ENCODE results near the gene TNXB.

GRCh38 chr6:32154514-32155161, 45.5 kb upstream of the TNXB start:
- TF ChIP-seq CTCF (conservative IDR thresholded peaks at IDR 0.05; ENCODE audit: low read depth, low read length) = peak; percentile 56
- no peak for TF ChIP-seq MAFK (IDR thresholded peaks at IDR 0.05; ENCODE audit: low read depth, low read length)
- TF ChIP-seq POLR2A (IDR thresholded peaks at IDR 0.05; ENCODE audit: low read depth, low read length) = no peak
- TF ChIP-seq FOS (IDR thresholded peaks at IDR 0.05; ENCODE audit: low read depth, low read length) = no peak
- TF ChIP-seq, protein P1, sequence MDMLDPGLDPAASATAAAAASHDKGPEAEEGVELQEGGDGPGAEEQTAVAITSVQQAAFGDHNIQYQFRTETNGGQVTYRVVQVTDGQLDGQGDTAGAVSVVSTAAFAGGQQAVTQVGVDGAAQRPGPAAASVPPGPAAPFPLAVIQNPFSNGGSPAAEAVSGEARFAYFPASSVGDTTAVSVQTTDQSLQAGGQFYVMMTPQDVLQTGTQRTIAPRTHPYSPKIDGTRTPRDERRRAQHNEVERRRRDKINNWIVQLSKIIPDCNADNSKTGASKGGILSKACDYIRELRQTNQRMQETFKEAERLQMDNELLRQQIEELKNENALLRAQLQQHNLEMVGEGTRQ (IDR thresholded peaks at IDR 0.05; ENCODE audit: low read depth, low read length) = no peak
- TF ChIP-seq RFX5 (IDR thresholded peaks at IDR 0.05; ENCODE audit: low read depth, low read length) = no peak
- TF ChIP-seq MXI1 (IDR thresholded peaks at IDR 0.05; ENCODE audit: borderline replicate concordance, low read depth, low read length) = peak; percentile 63; the same call in 1 of the 2 replicates
- TF ChIP-seq RAD21 (IDR thresholded peaks at IDR 0.05; ENCODE audit: low read length) = peak; percentile 72
- TF ChIP-seq MAZ (IDR thresholded peaks at IDR 0.05; ENCODE audit: borderline replicate concordance, low read depth, low read length) = no peak
- no peak for TF ChIP-seq RCOR1 (IDR thresholded peaks at IDR 0.05; ENCODE audit: insufficient replicate concordance, low read length)
- TF ChIP-seq ELK1 (IDR thresholded peaks at IDR 0.05; ENCODE audit: borderline replicate concordance, low read depth, low read length) = no peak
